Liver (tissue), 3 donors: ENCODE measurements around the gene GRID1.

ENCODE experiments used
- ATF3 ChIP-seq: IDR thresholded peaks from 2 replicates; pipeline ENCODE4 v1.6.1; 2016; ENCODE audit warnings: antibody characterized with exemption
- EGR1 ChIP-seq, 2 donors: IDR thresholded peaks; 2 replicates each; pipeline ENCODE4 v1.6.1; 2016 to 2018; ENCODE audit warnings: antibody characterized with exemption in 2 of 2, low read depth in 2 of 2
- FOXA1 ChIP-seq: IDR thresholded peaks from 2 replicates; pipeline ENCODE4 v1.6.1; 2016; ENCODE audit warnings: antibody characterized with exemption
- GABPA ChIP-seq, 2 donors: IDR thresholded peaks in 1 of 2; conservative IDR thresholded peaks in 1 of 2; 2 replicates each; pipeline ENCODE4 v1.6.1; 2016; ENCODE audit warnings: antibody characterized with exemption in 2 of 2, mild to moderate bottlenecking in 1 of 2, moderate library complexity in 1 of 2
- JUND ChIP-seq, 2 donors: IDR thresholded peaks; 2 replicates each; pipeline ENCODE4 v1.6.1; 2016; ENCODE audit warnings: antibody characterized with exemption in 2 of 2
- RAD21 ChIP-seq, 2 donors: IDR thresholded peaks; 2 replicates each; pipeline ENCODE4 v1.6.1; 2016; ENCODE audit warnings: antibody characterized with exemption in 2 of 2, mild to moderate bottlenecking in 2 of 2
- RXRA ChIP-seq, 2 donors: IDR thresholded peaks; 2 replicates each; pipeline ENCODE4 v1.6.1; 2017 to 2018; ENCODE audit warnings: antibody characterized with exemption in 2 of 2, mild to moderate bottlenecking in 1 of 2
- SP1 ChIP-seq: IDR thresholded peaks from 2 replicates; pipeline ENCODE4 v1.6.1; 2018; ENCODE audit warnings: antibody characterized with exemption, mild to moderate bottlenecking
- TAF1 ChIP-seq: conservative IDR thresholded peaks from 2 replicates; pipeline ENCODE4 v1.6.1; 2016; ENCODE audit warnings: antibody characterized with exemption, mild to moderate bottlenecking
- YY1 ChIP-seq: IDR thresholded peaks from 2 replicates; pipeline ENCODE4 v1.6.1; 2016; ENCODE audit warnings: antibody characterized with exemption, mild to moderate bottlenecking
- TF ChIP-seq, protein P1 (sequence below): fragments of 150-350 bp; IDR thresholded peaks from 2 replicates; pipeline ENCODE4 v1.5.1; 2017; ENCODE audit warnings: improper control_type of control experiment, low read depth, low read length; ENCODE audit not compliant: missing input control
- TF ChIP-seq, protein P2 (sequence below): IDR thresholded peaks from 2 replicates; pipeline ENCODE4 v1.6.1; 2016; ENCODE audit warnings: antibody characterized with exemption
- donor health status: healthy.
- donor health status: healthy.

- TF ChIP-seq, protein P1, sequence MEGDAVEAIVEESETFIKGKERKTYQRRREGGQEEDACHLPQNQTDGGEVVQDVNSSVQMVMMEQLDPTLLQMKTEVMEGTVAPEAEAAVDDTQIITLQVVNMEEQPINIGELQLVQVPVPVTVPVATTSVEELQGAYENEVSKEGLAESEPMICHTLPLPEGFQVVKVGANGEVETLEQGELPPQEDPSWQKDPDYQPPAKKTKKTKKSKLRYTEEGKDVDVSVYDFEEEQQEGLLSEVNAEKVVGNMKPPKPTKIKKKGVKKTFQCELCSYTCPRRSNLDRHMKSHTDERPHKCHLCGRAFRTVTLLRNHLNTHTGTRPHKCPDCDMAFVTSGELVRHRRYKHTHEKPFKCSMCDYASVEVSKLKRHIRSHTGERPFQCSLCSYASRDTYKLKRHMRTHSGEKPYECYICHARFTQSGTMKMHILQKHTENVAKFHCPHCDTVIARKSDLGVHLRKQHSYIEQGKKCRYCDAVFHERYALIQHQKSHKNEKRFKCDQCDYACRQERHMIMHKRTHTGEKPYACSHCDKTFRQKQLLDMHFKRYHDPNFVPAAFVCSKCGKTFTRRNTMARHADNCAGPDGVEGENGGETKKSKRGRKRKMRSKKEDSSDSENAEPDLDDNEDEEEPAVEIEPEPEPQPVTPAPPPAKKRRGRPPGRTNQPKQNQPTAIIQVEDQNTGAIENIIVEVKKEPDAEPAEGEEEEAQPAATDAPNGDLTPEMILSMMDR = no peak
- TF ChIP-seq GABPA (IDR thresholded peaks at IDR 0.05 in 1 of 2, conservative IDR thresholded peaks at IDR 0.05 in 1 of 2) = no peak
- no peak for TF ChIP-seq SP1
- TF ChIP-seq RAD21 (IDR thresholded peaks at IDR 0.05) = no peak
- TF ChIP-seq EGR1 (IDR thresholded peaks at IDR 0.05; ENCODE audit: low read depth in 2 of 2) = no peak
- TF ChIP-seq RXRA (IDR thresholded peaks at IDR 0.05) = no peak
- no peak for TF ChIP-seq JUND (IDR thresholded peaks at IDR 0.05)
- TF ChIP-seq TAF1 = no peak
- TF ChIP-seq, protein P2, sequence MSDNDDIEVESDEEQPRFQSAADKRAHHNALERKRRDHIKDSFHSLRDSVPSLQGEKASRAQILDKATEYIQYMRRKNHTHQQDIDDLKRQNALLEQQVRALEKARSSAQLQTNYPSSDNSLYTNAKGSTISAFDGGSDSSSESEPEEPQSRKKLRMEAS = no peak
- no peak for TF ChIP-seq FOXA1
- no peak for TF ChIP-seq YY1
- TF ChIP-seq ATF3 = no peak
Measured at GRCh38 chr10:86248062-86248461, 118.5 kb downstream of the GRID1 start.
